ENCODE data around the gene NYNRIN. TPM values are rescaled to one million over a fixed set of nuclear protein-coding genes. Genes with fewer than 3 reads are reported as not detected.
"Not testable (repeated sequence)": the region's sequence is repeated elsewhere in the genome, so short reads cannot be mapped to it uniquely, and the experiment has no call there.

NYNRIN gene
- total RNA-seq: under 1 TPM; 0.02 to 0.04 TPM
- not detected for polyA plus RNA-seq

GRCh38 chr14:24398653-24399446 lies at the start of gene NYNRIN:
TSS of gene NYNRIN (plus strand) at chr14:24399003. CDS start at chr14:24399247, 244 bp downstream.
- H3K27ac ChIP-seq (ENCODE audit: low read depth, low read length): no peak within 1 kb of the TSS
- peak within 1 kb of the TSS; percentile 13 to 77 (median 71) for H3K4me3 Mint-ChIP-seq
- H3K4me3 ChIP-seq (ENCODE audit: low read length): peak within 1 kb of the TSS; percentile 26
- no peaks in the 10 kb centered on the region for H3K36me3 ChIP-seq (ENCODE audit: insufficient read depth, low read length)
- H3K27ac Mint-ChIP-seq: peak within 1 kb of the TSS in 2 of 8 donors; percentile 77 to 91
- H3K4me1 ChIP-seq (ENCODE audit: insufficient read depth, low read length): peaks cover 7% of the 10 kb centered on the region
- no peaks in the 10 kb centered on the region for H3K36me3 Mint-ChIP-seq
- H3K4me1 Mint-ChIP-seq: peaks cover 5 to 7% (median 5%) of the 10 kb centered on the region in 3 donors
- POLR2A ChIA-PET: interaction anchor here (0.5 to 1.4 kb wide), 4 partner anchors 31 to 126 kb away, joined by 3 to 5 read pairs (median 3); partner anchors contain the start of genes CBLN3 and KHNYN
- CTCF ChIA-PET: interaction anchor here (0.6 to 1.0 kb wide), 4 partner anchors 10 to 65 kb away, joined by 3 to 4 read pairs (median 4); partner anchors contain the start of gene KHNYN
- H3K9me3 ChIP-seq (ENCODE audit: low read length): no peaks in the 10 kb centered on the region
- no peaks in the 10 kb centered on the region for H3K9me3 Mint-ChIP-seq
- peaks cover 12% of the 10 kb centered on the region for H3K27me3 ChIP-seq (ENCODE audit: insufficient read depth, low read length, poor library complexity, severe bottlenecking)
- DNase-seq: peak; percentile 14 to 62 (median 22)
- peaks cover 7 to 22% of the 10 kb centered on the region in 2 donors for H3K27me3 Mint-ChIP-seq

DNA sequence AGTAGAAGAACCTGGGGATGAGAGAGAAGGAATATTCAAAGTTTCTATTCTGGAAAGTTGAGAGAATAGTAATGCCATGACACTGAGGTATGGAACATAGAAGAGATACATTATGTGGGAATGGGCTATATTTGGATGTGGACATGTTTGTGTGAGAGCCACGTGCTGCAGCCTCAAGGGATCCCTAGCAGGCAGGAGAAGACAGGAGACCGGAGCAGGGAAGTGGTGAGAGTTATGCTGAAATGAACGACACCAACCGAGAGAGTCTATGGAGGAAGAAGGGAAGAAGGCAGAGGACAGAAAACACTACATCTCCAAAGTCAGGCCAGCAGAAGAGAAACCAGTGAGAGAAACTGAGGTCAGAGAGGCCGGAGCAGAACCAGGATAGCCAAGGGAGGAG lies 49.1 kb upstream of the NYNRIN start:
- Mint-ChIP-seq H3K4me3 (no peak overlapping the region), H3K27me3 (peaks cover 36 to 67% of the 10 kb centered on the region in 2 donors), H3K4me1 (no peaks in the 10 kb centered on the region), H3K27ac (peak overlapping the region in 1 of 8 donors; percentile 19), H3K9me3 (no peaks in the 10 kb centered on the region), H3K36me3 (no peaks in the 10 kb centered on the region)
- Histone ChIP-seq H3K27me3 (ENCODE audit: insufficient read depth, low read length, poor library complexity, severe bottlenecking) (peaks cover 3% of the 10 kb centered on the region), H3K9me3 (ENCODE audit: low read length) (no peaks in the 10 kb centered on the region), H3K27ac (ENCODE audit: low read depth, low read length) (no peak overlapping the region), H3K36me3 (ENCODE audit: insufficient read depth, low read length) (no peaks in the 10 kb centered on the region), H3K4me3 (ENCODE audit: low read length) (no peak overlapping the region), H3K4me1 (ENCODE audit: insufficient read depth, low read length) (no peaks in the 10 kb centered on the region)
- ChIA-PET CTCF (no interaction called here), POLR2A (no interaction called here)
- no peak for DNase-seq

GRCh38 chr14:24351517-24351916 lies 47.3 kb upstream of the NYNRIN start:
- no peaks in the 10 kb centered on the region for H3K36me3 ChIP-seq (ENCODE audit: insufficient read depth, low read length)
- ChIA-PET POLR2A (interaction anchor here (0.6 kb wide), 1 partner anchor 12 kb away, joined by 5 read pairs; no protein-coding TSS in a partner anchor), CTCF (interaction anchor here (0.8 to 1.9 kb wide), 3 partner anchors 13 to 80 kb away, joined by 3 to 6 read pairs (median 5); no protein-coding TSS in a partner anchor)
- peaks cover 3% of the 10 kb centered on the region for H3K27me3 ChIP-seq (ENCODE audit: insufficient read depth, low read length, poor library complexity, severe bottlenecking)
- no peak overlapping the region for H3K4me3 ChIP-seq (ENCODE audit: low read length)
- Mint-ChIP-seq H3K9me3 (no peaks in the 10 kb centered on the region), H3K4me3 (no peak overlapping the region), H3K27me3 (peaks cover 29 to 58% of the 10 kb centered on the region in 2 donors), H3K4me1 (no peaks in the 10 kb centered on the region), H3K36me3 (no peaks in the 10 kb centered on the region), H3K27ac (no peak overlapping the region)
- H3K4me1 ChIP-seq (ENCODE audit: insufficient read depth, low read length): no peaks in the 10 kb centered on the region
- H3K9me3 ChIP-seq (ENCODE audit: low read length): no peaks in the 10 kb centered on the region
- no peak for DNase-seq
- H3K27ac ChIP-seq (ENCODE audit: low read depth, low read length): no peak overlapping the region

DNA sequence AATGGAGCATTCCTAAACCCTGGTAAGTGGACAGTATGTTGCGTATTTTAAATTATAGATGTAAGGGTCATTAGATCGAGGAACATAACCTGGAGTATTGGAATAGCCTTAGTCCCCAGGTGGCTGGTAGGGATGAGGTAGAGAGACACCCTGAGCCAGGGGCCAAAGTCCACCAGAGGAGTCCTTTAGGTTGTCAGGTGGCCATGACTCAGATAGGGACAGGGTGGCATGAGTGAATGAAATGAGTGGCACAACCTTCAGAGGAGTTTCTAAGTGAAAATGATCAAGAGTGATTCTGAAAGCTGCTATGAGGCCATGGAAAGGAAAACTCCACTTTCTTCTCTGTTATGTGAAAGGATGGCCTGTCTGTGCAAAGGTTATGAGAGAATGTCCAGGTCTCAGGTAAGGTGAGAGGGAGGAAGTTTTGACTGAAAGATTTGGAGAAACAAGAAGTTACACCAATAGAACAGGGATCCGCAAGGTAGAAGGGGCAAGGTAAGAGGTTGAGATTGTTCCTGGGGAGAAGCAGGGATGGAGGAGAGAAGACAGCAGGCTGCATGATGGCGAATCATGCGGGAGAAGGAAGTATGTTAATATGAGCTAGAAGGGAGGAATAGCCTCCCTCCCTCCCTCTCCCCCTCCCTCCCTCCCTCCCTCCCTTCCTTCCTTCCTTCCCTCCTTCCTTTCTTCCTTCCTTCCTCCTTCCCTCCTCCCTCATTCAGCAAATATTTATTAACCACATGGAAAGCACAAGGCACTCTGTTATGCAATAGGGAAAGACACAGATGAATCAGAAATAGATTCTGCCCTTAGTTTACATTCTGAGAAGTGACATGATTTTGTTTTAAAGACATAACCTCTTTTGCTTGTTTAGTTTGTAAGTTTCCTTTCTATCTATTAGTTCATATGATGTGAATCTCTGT lies 45.0 kb upstream of the NYNRIN start:
- no peaks in the 10 kb centered on the region for H3K36me3 Mint-ChIP-seq
- CTCF ChIA-PET: no interaction called here
- POLR2A ChIA-PET: no interaction called here

DNA sequence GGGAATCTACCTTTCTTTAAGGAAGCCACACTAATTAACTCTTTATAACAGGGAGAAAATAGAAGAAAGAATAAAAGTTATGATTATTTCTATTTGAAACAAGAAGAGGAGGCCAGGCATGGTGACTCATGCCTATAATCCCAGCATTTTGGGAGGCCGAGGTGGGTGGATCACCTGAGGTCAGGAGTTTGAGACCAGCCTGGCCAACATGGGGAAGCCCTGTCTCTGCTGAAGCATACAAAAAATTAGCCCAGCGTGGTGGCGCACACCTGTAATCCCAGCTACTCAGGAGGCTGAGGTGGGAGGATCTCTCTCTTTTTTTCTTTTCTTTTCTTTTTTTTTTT lies 44.3 kb upstream of the NYNRIN start:
- H3K4me3 ChIP-seq (ENCODE audit: low read length); H3K27me3 ChIP-seq (ENCODE audit: insufficient read depth, low read length, poor library complexity, severe bottlenecking); H3K36me3 ChIP-seq (ENCODE audit: insufficient read depth, low read length); DNase-seq; H3K9me3 Mint-ChIP-seq; H3K27ac Mint-ChIP-seq; H3K36me3 Mint-ChIP-seq; CTCF ChIA-PET; H3K4me1 Mint-ChIP-seq; H3K4me1 ChIP-seq (ENCODE audit: insufficient read depth, low read length); H3K9me3 ChIP-seq (ENCODE audit: low read length); H3K27ac ChIP-seq (ENCODE audit: low read depth, low read length); H3K4me3 Mint-ChIP-seq: not testable (repeated sequence)
- H3K27me3 Mint-ChIP-seq: peaks cover 32 to 60% of the 10 kb centered on the region in 2 donors
- POLR2A ChIA-PET: interaction anchor here (0.7 kb wide), 1 partner anchor 108 kb away, joined by 4 read pairs; no protein-coding TSS in a partner anchor

More for the DNA sequence above, 45.0 kb upstream of the NYNRIN start:
- no peaks in the 10 kb centered on the region for H3K36me3 ChIP-seq (ENCODE audit: insufficient read depth, low read length)
- H3K4me3 ChIP-seq (ENCODE audit: low read length): no peak overlapping the region
- Mint-ChIP-seq H3K4me3 (no peak overlapping the region), H3K27ac (no peak overlapping the region), H3K9me3 (no peaks in the 10 kb centered on the region), H3K27me3 (peaks cover 31 to 61% of the 10 kb centered on the region in 2 donors), H3K4me1 (no peaks in the 10 kb centered on the region)
- H3K4me1 ChIP-seq (ENCODE audit: insufficient read depth, low read length): no peaks in the 10 kb centered on the region
- H3K27ac ChIP-seq (ENCODE audit: low read depth, low read length): no peak overlapping the region
- DNase-seq: no peak
- H3K9me3 ChIP-seq (ENCODE audit: low read length): no peaks in the 10 kb centered on the region
- H3K27me3 ChIP-seq (ENCODE audit: insufficient read depth, low read length, poor library complexity, severe bottlenecking): peaks cover 3% of the 10 kb centered on the region

DNA sequence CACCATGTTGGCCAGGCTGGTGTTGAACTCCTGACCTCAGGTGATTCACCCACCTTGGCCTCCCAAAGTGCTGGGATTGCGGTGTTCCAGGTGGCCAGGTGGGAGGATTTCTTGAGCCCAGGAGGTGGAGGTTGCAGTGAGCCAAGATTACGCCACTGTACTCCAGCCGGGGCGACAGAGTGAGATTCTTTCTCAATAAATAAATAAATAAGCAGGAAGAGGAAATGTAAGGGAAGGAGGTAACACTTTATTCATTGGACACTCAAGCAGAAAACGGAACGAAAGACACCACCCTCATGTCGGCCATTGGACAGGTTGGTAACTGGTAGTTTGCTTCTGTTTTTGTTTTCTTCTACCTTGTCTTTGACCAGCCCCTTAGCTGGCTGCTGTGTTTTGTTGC lies 43.8 kb upstream of the NYNRIN start:
- Histone ChIP-seq H3K27ac (ENCODE audit: low read depth, low read length) (no peak overlapping the region), H3K27me3 (ENCODE audit: insufficient read depth, low read length, poor library complexity, severe bottlenecking) (peaks cover 9% of the 10 kb centered on the region), H3K36me3 (ENCODE audit: insufficient read depth, low read length) (no peaks in the 10 kb centered on the region), H3K9me3 (ENCODE audit: low read length) (no peaks in the 10 kb centered on the region), H3K4me1 (ENCODE audit: insufficient read depth, low read length) (no peaks in the 10 kb centered on the region), H3K4me3 (ENCODE audit: low read length) (no peak overlapping the region)
- ChIA-PET CTCF (no interaction called here), POLR2A (interaction anchor here (0.7 kb wide), 1 partner anchor 108 kb away, joined by 4 read pairs; no protein-coding TSS in a partner anchor)
- DNase-seq: no peak
- Mint-ChIP-seq H3K27me3 (peaks cover 33 to 60% of the 10 kb centered on the region in 2 donors), H3K4me1 (no peaks in the 10 kb centered on the region), H3K36me3 (no peaks in the 10 kb centered on the region), H3K9me3 (peaks cover 0 to 3% (median 3%) of the 10 kb centered on the region in 5 donors), H3K27ac (no peak overlapping the region), H3K4me3 (no peak overlapping the region)

GRCh38 chr14:24356208-24356607 lies 42.6 kb upstream of the NYNRIN start:
- ChIA-PET POLR2A (no interaction called here), CTCF (interaction anchor here (1.3 kb wide), 1 partner anchor 23 kb away, joined by 3 read pairs; no protein-coding TSS in a partner anchor)
- no peaks in the 10 kb centered on the region for H3K4me1 Mint-ChIP-seq
- H3K4me3 ChIP-seq (ENCODE audit: low read length): no peak overlapping the region
- H3K9me3 Mint-ChIP-seq: peaks cover 3 to 10% (median 8%) of the 10 kb centered on the region in 5 donors
- no peaks in the 10 kb centered on the region for H3K9me3 ChIP-seq (ENCODE audit: low read length)
- peaks cover 34 to 55% of the 10 kb centered on the region in 2 donors for H3K27me3 Mint-ChIP-seq
- H3K27ac Mint-ChIP-seq: no peak overlapping the region
- no peaks in the 10 kb centered on the region for H3K4me1 ChIP-seq (ENCODE audit: insufficient read depth, low read length)
- peaks cover 9% of the 10 kb centered on the region for H3K27me3 ChIP-seq (ENCODE audit: insufficient read depth, low read length, poor library complexity, severe bottlenecking)
- H3K36me3 Mint-ChIP-seq: peaks cover 0 to 7% (median 3%) of the 10 kb centered on the region in 3 donors
- no peaks in the 10 kb centered on the region for H3K36me3 ChIP-seq (ENCODE audit: insufficient read depth, low read length)
- no peak for DNase-seq
- no peak overlapping the region for H3K27ac ChIP-seq (ENCODE audit: low read depth, low read length)
- H3K4me3 Mint-ChIP-seq: no peak overlapping the region
